ENCODE results near the gene MAP2K2.

The MAP2K2 gene

GRCh38 chr19:4108767-4109625 lies 14.9 kb downstream of the MAP2K2 start:
- peak; percentile 88 for DNase-seq (ENCODE audit: low spot score)
- no peak for TF ChIP-seq CTCF (IDR thresholded peaks at IDR 0.05; ENCODE audit: extremely low read depth, insufficient read depth, missing control alignments)
- in situ Hi-C loops (cut with MboI; ENCODE audit: low pct_unique_long_range_greater_than_20kb, low sequenced_read_pairs, unreplicated experiment): no loop called here

GRCh38 chr19:4103080-4103433 lies 20.9 kb downstream of the MAP2K2 start:
- in situ Hi-C loops (cut with MboI; ENCODE audit: low pct_unique_long_range_greater_than_20kb, low sequenced_read_pairs, unreplicated experiment): no loop called here
- no peak for DNase-seq (ENCODE audit: low spot score)
- no peak for TF ChIP-seq CTCF (IDR thresholded peaks at IDR 0.05; ENCODE audit: extremely low read depth, insufficient read depth, missing control alignments)

- in situ Hi-C loops (cut with MboI; ENCODE audit: low pct_unique_long_range_greater_than_20kb, low sequenced_read_pairs, unreplicated experiment): no loop called here
- TF ChIP-seq CTCF (IDR thresholded peaks at IDR 0.05; ENCODE audit: extremely low read depth, insufficient read depth, missing control alignments): no peak
- no peak for DNase-seq (ENCODE audit: low spot score)
Observed at GRCh38 chr19:4102339-4103079, 21.4 kb downstream of the MAP2K2 start.

GRCh38 chr19:4101496-4101770 lies 22.5 kb downstream of the MAP2K2 start:
- no peak for TF ChIP-seq CTCF (IDR thresholded peaks at IDR 0.05; ENCODE audit: extremely low read depth, insufficient read depth, missing control alignments)
- DNase-seq (ENCODE audit: low spot score): no peak
- in situ Hi-C loops (cut with MboI; ENCODE audit: low pct_unique_long_range_greater_than_20kb, low sequenced_read_pairs, unreplicated experiment): no loop called here

GRCh38 chr19:4100647-4101495 lies 23.1 kb downstream of the MAP2K2 start:
- no peak for DNase-seq (ENCODE audit: low spot score)
- no peak for TF ChIP-seq CTCF (IDR thresholded peaks at IDR 0.05; ENCODE audit: extremely low read depth, insufficient read depth, missing control alignments)

GRCh38 chr19:4099041-4099764 lies 24.7 kb downstream of the MAP2K2 start:
- no peak for DNase-seq (ENCODE audit: low spot score)
- in situ Hi-C loops (cut with MboI; ENCODE audit: low pct_unique_long_range_greater_than_20kb, low sequenced_read_pairs, unreplicated experiment): no loop called here
- TF ChIP-seq CTCF (IDR thresholded peaks at IDR 0.05; ENCODE audit: extremely low read depth, insufficient read depth, missing control alignments): no peak

More at GRCh38 chr19:4100647-4101495, 23.1 kb downstream of the MAP2K2 start:
- in situ Hi-C loops (cut with MboI; ENCODE audit: low pct_unique_long_range_greater_than_20kb, low sequenced_read_pairs, unreplicated experiment): no loop called here

Measured in GM13977 (cell line).